Keratinocyte (primary cell): ENCODE data around the gene PID1.

ENCODE experiments used
- EZH2 ChIP-seq: IDR thresholded peaks from one replicate; pipeline ENCODE4 v1.6.1; 2012; ENCODE audit warnings: inconsistent platforms, mild to moderate bottlenecking, low read length, moderate library complexity
- TF ChIP-seq, protein P1 (sequence below), 3 experiments: IDR thresholded peaks in 1 of 3; conservative IDR thresholded peaks in 1 of 3; optimal IDR thresholded peaks in 1 of 3; 2 replicates in 2 of 3; 3 replicates in 1 of 3; pipeline versions ENCODE3 to v1.5.1; 2011; ENCODE audit warnings: low read length in 3 of 3, mild to moderate bottlenecking in 3 of 3, moderate library complexity in 2 of 3, control low read depth in 1 of 3, inconsistent platforms in 1 of 3; ENCODE audit not compliant: insufficient read depth in 2 of 3; ENCODE audit errors: extremely low read depth in 1 of 3

GRCh38 chr2:229230911-229231310 is 40.2 kb downstream of the PID1 start:
- TF ChIP-seq, protein P1, sequence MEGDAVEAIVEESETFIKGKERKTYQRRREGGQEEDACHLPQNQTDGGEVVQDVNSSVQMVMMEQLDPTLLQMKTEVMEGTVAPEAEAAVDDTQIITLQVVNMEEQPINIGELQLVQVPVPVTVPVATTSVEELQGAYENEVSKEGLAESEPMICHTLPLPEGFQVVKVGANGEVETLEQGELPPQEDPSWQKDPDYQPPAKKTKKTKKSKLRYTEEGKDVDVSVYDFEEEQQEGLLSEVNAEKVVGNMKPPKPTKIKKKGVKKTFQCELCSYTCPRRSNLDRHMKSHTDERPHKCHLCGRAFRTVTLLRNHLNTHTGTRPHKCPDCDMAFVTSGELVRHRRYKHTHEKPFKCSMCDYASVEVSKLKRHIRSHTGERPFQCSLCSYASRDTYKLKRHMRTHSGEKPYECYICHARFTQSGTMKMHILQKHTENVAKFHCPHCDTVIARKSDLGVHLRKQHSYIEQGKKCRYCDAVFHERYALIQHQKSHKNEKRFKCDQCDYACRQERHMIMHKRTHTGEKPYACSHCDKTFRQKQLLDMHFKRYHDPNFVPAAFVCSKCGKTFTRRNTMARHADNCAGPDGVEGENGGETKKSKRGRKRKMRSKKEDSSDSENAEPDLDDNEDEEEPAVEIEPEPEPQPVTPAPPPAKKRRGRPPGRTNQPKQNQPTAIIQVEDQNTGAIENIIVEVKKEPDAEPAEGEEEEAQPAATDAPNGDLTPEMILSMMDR (optimal IDR thresholded peaks at IDR 0.05 in 1 of 3, IDR thresholded peaks at IDR 0.05 in 1 of 3, conservative IDR thresholded peaks at IDR 0.05 in 1 of 3; ENCODE audit: extremely low read depth in 1 of 3, insufficient read depth in 2 of 3, low read length in 3 of 3): no peak
- no peak for TF ChIP-seq EZH2
